OCI-LY1 (cell line): ENCODE data around the gene PHOSPHO1.

ENCODE experiments used
- H2AFZ ChIP-seq: fragments of 200-600 bp; sonication (generic), shearing (Covaris generic); 2 replicates; pipeline ENCODE4 v1.6.0; 2014; ENCODE audit warnings: antibody characterized with exemption, mild to moderate bottlenecking, low read length
- H3F3A ChIP-seq: fragments of 200-600 bp; sonication (generic), shearing (Covaris generic); 2 replicates; pipeline ENCODE4 v1.6.0; 2014; ENCODE audit warnings: mild to moderate bottlenecking, antibody characterized with exemption, low read length, moderate library complexity; ENCODE audit not compliant: insufficient read depth
- H3K27ac ChIP-seq: fragments of 200-600 bp; sonication (generic); 2 replicates; pipeline ENCODE4 v1.5.1; 2014; ENCODE audit warnings: low read length, mixed run types, mild to moderate bottlenecking, low read depth; ENCODE audit not compliant: poor library complexity, severe bottlenecking
- H3K27me3 ChIP-seq: fragments of 200-600 bp; sonication (generic); 2 replicates; pipeline ENCODE4 v1.6.0; 2014; ENCODE audit warnings: antibody characterized with exemption, mild to moderate bottlenecking, low read length, moderate library complexity; ENCODE audit not compliant: insufficient read depth
- H3K36me3 ChIP-seq: fragments of 200-600 bp; sonication (generic); 2 replicates; pipeline ENCODE4 v1.6.1; 2014; ENCODE audit warnings: mild to moderate bottlenecking, antibody characterized with exemption, low read length, moderate library complexity, mixed read lengths; ENCODE audit not compliant: insufficient read depth
- H3K4me1 ChIP-seq: fragments of 200-600 bp; sonication (generic); 2 replicates; pipeline ENCODE4 v1.5.1; 2014; ENCODE audit warnings: mild to moderate bottlenecking, low read length, moderate library complexity; ENCODE audit not compliant: insufficient read depth, severe bottlenecking
- H3K4me2 ChIP-seq: fragments of 200-600 bp; sonication (generic), shearing (Covaris generic); 2 replicates; pipeline ENCODE4 v1.6.1; 2014; ENCODE audit warnings: low read length
- H3K4me3 ChIP-seq: fragments of 200-600 bp; sonication (generic); 2 replicates; pipeline ENCODE4 v1.5.1; 2014; ENCODE audit warnings: low read length, low read depth, mild to moderate bottlenecking, mixed read lengths; ENCODE audit not compliant: poor library complexity, severe bottlenecking
- H3K79me2 ChIP-seq: fragments of 200-600 bp; shearing (Covaris generic); 2 replicates; pipeline ENCODE4 v1.6.1; 2016; ENCODE audit warnings: mixed run types, low read length, mixed read lengths; ENCODE audit not compliant: insufficient read depth
- H3K9ac ChIP-seq: fragments of 200-600 bp; sonication (generic), shearing (Covaris generic); 2 replicates; pipeline ENCODE4 v1.6.1; 2014; ENCODE audit warnings: mild to moderate bottlenecking, low read length, mixed read lengths
- H3K9me2 ChIP-seq: fragments of 200-600 bp; sonication (generic), shearing (Covaris generic); 2 replicates; pipeline ENCODE4 v1.6.1; 2014; ENCODE audit warnings: low read depth, mild to moderate bottlenecking, low read length, mixed read lengths
- H3K9me3 ChIP-seq: fragments of 200-600 bp; shearing (Covaris generic); 2 replicates; pipeline ENCODE4 v1.6.1; 2014; ENCODE audit warnings: low read length, mixed read lengths
- H4K20me1 ChIP-seq: fragments of 200-600 bp; sonication (generic), shearing (Covaris generic); 2 replicates; pipeline ENCODE4 v1.6.0; 2016; ENCODE audit warnings: mild to moderate bottlenecking, low read length; ENCODE audit not compliant: insufficient read depth
- EZH2 ChIP-seq: fragments of 200-600 bp; sonication (generic), shearing (Covaris generic); IDR thresholded peaks from 2 replicates; pipeline ENCODE4 v1.8.0; 2017; ENCODE audit warnings: borderline replicate concordance, mixed run types, mild to moderate bottlenecking, antibody characterized with exemption, low read length, moderate library complexity, mixed read lengths
- TF ChIP-seq, protein P1 (sequence below): fragments of 200-600 bp; sonication (generic), shearing (Covaris generic); IDR thresholded peaks from 2 replicates; pipeline ENCODE4 v1.5.1; 2017; ENCODE audit warnings: mild to moderate bottlenecking, antibody characterized with exemption, low read length, moderate library complexity, mixed read lengths

Gene PHOSPHO1

DNA sequence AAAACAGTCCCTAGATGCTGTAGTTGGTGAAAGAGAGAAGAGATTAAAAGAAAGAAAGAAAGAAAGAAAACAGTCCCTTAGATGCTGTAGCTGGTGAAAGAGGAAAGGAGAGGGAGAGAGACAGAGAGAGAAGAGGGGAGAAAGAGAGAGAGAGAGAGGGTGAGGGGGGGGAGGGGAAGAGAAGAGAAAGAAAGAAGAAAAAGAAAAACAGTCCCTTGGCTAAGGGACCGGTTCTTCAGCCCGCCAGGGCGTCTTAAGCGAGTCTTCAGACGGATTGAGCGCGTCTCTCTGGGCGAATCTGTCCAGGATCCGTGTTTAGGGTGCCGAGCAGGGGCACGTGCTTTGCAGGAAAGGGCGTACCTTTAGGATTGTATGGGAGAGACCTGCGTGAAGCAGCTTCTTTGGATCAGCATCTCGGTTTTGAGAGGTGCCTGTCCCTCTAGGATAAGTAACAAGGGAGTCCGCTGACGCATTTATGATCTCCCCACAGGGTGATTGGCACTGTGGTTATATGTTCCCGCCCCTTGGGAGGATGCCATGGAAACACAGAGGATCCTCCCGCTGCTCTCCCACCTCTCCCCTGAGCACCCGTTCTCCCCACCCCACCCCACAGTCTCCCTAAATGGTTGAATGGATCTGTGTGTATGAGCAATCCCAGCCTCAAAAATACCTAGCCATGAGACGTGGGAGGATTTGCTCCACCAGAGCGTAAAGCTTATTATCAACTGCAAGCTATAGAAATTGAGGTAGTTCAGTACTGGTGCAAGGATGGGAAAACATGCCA is 36.9 kb downstream of the PHOSPHO1 start:
- no peaks in the 10 kb centered on the region for H3K9me3 ChIP-seq
- H3K9ac ChIP-seq, result peak overlapping the region; percentile 50
- no peaks in the 10 kb centered on the region for H3K36me3 ChIP-seq
- no peaks in the 10 kb centered on the region for H3F3A ChIP-seq
- no peaks in the 10 kb centered on the region for H3K9me2 ChIP-seq
- H3K4me1 ChIP-seq, result peaks cover 23% of the 10 kb centered on the region
- no peaks in the 10 kb centered on the region for H3K27me3 ChIP-seq
- no peaks in the 10 kb centered on the region for H3K79me2 ChIP-seq
- no peaks in the 10 kb centered on the region for H4K20me1 ChIP-seq
- peak overlapping the region; percentile 82 for H3K4me3 ChIP-seq
- no peak for TF ChIP-seq EZH2
- TF ChIP-seq, protein P1, sequence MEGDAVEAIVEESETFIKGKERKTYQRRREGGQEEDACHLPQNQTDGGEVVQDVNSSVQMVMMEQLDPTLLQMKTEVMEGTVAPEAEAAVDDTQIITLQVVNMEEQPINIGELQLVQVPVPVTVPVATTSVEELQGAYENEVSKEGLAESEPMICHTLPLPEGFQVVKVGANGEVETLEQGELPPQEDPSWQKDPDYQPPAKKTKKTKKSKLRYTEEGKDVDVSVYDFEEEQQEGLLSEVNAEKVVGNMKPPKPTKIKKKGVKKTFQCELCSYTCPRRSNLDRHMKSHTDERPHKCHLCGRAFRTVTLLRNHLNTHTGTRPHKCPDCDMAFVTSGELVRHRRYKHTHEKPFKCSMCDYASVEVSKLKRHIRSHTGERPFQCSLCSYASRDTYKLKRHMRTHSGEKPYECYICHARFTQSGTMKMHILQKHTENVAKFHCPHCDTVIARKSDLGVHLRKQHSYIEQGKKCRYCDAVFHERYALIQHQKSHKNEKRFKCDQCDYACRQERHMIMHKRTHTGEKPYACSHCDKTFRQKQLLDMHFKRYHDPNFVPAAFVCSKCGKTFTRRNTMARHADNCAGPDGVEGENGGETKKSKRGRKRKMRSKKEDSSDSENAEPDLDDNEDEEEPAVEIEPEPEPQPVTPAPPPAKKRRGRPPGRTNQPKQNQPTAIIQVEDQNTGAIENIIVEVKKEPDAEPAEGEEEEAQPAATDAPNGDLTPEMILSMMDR, result no peak
- peak overlapping the region; percentile 97 for H3K27ac ChIP-seq
- H3K4me2 ChIP-seq, result peak overlapping the region; percentile 83
- no peak overlapping the region for H2AFZ ChIP-seq

DNA sequence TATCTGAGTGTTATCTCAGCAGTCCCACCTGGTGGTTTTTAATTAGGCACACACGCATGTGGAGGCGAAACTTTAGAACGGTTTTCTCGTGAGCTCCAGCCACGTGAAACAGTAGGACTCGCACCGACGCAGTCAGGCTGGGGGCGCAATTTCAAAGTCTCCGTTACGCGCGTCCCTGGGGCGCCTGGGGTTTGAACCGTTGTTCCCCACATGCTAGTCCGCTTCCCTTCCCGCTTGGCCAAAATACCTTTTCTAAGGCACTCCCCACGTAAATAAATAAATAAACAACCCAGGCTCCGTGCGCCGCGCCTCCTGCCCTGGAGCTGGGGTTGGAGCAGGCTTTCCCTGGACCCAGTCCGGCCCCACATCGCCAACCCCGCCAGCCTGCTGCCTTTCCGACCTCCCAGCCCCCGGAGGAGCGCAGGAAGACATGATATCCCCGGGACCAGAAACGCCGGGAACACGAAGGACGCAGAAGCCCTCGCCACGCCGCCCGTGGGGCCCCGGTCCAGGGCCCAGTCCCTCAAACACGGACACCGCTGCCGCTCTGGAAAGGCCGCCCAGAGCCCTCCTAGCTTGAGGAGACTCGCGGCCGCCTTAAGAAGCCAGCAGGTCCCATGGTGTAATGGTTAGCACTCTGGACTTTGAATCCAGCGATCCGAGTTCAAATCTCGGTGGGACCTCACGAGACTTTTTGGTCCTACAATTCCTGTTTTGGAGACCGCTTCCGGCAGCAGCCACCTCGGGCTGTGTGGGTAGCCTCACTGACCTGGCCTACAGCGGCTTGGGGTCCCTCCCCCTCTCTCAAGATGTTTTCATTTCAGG is 38.5 kb downstream of the PHOSPHO1 start:
- no peaks in the 10 kb centered on the region for H4K20me1 ChIP-seq
- peaks cover 23% of the 10 kb centered on the region for H3K4me1 ChIP-seq
- no peaks in the 10 kb centered on the region for H3K9me2 ChIP-seq
- no peaks in the 10 kb centered on the region for H3K9me3 ChIP-seq
- peak overlapping the region; percentile 82 for H3K4me3 ChIP-seq
- H3K4me2 ChIP-seq, result peak overlapping the region; percentile 83
- TF ChIP-seq, protein P1, result peak; percentile 53; the same call in 1 of the 2 replicates
- no peak for TF ChIP-seq EZH2
- peak overlapping the region; percentile 96 for H3K9ac ChIP-seq
- H2AFZ ChIP-seq, result peak overlapping the region; percentile 82
- H3K27me3 ChIP-seq, result no peaks in the 10 kb centered on the region
- H3K36me3 ChIP-seq, result no peaks in the 10 kb centered on the region
- no peaks in the 10 kb centered on the region for H3K79me2 ChIP-seq
- H3F3A ChIP-seq, result no peaks in the 10 kb centered on the region
- peak overlapping the region; percentile 97 for H3K27ac ChIP-seq

DNA sequence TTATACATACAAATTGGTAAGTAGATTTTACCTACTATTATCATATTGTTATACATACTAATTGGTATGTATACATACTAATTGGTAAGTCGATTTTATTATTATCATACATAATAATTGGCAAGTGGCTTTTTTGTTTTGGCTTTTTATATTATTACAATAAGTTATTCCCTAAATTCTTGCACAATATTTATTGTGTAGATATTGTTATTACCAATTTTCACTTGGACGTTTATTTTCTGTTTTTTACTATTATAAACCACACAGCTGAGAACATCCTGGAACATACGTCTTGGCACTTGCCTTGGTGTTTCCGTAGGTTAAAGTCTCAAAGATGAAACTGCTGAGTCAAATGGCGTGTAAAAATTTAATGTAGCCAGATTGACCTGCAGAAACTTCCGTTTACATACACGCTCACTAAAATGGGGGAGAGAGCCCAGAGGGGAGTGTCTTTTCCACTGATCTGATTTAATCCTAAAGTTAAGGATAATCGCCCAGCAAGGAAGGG is 39.1 kb downstream of the PHOSPHO1 start:
- Histone ChIP-seq H3K4me3 (peak overlapping the region; percentile 82), H3F3A (no peaks in the 10 kb centered on the region), H3K27me3 (no peaks in the 10 kb centered on the region), H3K4me2 (peak overlapping the region; percentile 83), H4K20me1 (no peaks in the 10 kb centered on the region), H3K4me1 (peaks cover 23% of the 10 kb centered on the region), H3K9me2 (no peaks in the 10 kb centered on the region), H3K27ac (peak overlapping the region; percentile 97), H3K9me3 (no peaks in the 10 kb centered on the region), H3K79me2 (no peaks in the 10 kb centered on the region), H3K36me3 (no peaks in the 10 kb centered on the region), H3K9ac (peak overlapping the region; percentile 96), H2AFZ (peak overlapping the region; percentile 82)
- TF ChIP-seq, protein P1, result no peak
- no peak for TF ChIP-seq EZH2
